Left hindlimb (tissue), 1 donor: ENCODE measurements around the gene TTC1.
"Not testable (repeated sequence)": the region's sequence is repeated elsewhere in the genome, so short reads cannot be mapped to it uniquely, and the experiment has no call there.

ENCODE experiments used
- DNase-seq: peaks from one replicate; pipeline ENCODE4 v3.0.0-alpha.2; 2018

Gene TTC1

DNA sequence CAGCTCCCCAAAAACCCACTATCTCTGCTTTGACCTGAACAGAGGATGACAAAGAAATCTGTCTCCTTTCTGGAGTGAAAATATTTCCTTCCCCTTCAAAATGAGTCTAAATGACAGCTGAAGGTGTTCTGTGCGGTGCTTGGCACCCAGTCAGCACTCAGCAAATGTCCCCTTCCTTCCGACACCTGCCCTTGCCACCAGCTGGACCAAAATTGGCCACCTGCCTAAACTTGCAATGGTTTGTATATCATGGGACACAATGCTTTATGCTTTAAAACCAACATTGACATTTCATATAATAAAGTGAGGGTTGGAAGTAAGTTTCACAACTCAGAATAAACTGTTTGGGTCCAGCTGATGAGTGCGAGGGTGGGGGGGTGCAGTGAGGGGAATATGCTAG, 7.5 kb upstream of the TTC1 start:
- no peak for DNase-seq

DNA sequence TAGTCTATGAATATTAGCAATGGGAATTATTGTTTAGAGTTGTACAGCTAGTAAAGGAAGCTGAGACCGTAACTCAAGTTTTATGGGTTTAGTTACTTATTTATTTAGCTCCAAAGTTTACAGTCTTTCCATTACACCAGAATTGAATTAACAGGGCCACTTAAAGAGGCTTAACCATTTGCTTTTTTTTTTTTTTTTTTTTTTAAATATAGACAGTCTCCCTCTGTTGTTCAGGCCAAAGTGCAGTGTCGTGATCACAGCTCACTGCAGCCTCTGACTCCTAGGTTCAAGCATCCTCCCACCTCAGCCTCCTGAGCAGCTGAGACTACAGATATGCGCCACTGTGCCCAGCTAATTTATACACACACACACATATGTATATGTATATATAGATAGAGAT, 1.4 kb upstream of the TTC1 start:
- no peak for DNase-seq

DNA sequence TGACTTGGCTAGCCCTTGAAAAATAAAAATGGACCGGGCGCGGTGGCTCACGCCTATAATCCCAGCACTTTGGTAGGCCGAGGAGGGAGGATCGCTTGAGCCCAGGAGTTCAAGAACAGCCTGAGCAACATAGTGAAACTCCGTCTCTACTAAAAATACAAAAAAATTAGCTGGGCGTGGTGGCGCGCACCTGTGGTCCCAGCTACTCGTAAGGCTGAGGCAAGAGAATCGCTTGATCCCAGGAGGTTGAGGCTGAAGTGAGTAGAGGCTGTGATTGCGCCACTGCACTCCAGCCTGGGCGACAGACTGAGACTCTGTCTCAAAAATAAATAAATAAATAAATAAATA, 436 bp upstream of the TTC1 start:
- not testable (repeated sequence) for DNase-seq

DNA sequence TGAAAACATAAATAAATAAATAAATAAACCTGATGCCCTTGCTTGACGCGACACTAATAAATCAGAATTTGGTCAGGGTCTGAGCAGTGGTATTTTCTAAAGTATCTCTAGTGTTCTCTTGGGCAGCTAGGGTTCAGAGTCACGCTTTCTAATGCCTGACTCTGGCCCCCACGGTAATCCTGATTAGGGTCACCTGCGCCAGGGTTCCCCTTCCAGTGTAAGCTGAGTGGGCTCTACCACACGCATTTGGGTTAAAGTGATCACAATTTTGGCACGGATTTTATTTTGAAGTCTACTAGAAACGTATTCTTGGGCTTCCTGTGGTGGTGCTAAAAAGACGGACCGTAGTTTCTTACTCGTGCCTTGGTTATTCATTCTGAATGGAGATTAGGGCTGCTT, 651 bp downstream of the TTC1 start:
- no peak for DNase-seq

DNA sequence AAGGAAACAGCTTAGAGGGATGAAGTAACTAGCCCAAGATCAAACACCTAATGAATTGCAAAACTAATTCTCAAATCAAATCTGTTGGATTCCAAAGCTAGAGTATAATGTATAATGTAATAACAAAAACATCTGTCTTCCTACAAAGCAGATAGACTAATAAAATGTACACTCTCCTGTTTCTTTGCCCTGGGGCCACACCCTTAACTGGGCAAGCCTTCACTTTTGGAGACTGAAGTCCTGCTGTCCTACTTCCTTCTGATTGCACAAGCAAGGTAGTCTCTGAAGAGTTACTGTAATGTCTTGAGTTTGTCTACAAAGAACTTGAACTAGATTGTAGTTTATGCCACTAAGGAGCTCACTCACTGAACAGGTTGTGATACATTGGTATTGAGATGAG, 2.5 kb downstream of the TTC1 start:
- no peak for DNase-seq

DNA sequence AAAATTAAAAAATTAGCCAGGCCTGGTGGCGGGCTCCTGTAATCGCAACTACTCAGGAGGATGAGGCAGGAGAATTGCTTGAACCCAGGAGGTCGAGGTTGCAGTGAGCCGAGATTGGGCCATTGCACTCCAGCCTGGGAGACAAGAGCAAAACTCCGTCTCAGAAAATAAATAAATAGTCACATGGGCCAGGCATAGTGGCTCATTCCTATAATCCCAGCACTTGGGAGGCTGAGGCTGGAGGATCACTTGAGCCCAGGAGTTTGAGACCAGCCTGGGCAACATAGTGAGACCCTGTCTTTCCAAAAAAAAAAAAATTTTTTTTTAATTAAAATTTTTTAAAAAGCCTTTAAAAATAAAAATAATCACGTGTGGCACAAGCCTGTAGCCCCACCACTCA, 5.3 kb downstream of the TTC1 start:
- DNase-seq = not testable (repeated sequence)

DNA sequence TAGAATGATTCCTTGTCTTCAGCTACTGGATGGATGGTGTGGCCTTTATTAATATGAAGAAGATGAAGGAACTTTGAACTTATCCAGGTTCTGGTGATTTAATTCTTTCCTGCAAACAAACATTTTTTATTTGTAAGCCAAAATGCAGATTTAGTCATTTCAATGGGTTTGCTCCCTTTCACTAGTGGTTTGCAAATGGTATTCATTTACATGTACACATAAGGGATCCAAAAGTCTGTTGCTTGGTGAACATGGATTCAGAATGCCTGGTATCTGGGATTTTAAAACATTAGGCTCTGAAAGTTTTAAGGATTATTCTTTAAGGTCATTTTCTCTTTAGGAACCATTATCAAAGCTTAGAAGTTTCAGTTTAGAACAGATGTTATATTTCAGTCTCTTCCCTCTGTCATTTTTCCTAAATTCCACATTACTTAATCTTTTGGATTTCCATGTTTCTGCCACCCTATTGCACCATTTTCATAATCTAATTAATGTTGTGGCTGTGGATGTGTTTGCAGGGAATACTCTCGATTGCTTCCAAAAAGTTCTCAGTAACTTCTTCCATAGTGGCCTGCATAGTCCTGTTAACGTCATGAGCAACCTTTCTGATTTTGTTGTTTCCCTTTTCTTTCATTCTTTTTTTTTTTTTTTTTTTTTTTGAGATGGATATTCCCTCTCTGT, 10.1 kb downstream of the TTC1 start:
- DNase-seq = no peak

DNA sequence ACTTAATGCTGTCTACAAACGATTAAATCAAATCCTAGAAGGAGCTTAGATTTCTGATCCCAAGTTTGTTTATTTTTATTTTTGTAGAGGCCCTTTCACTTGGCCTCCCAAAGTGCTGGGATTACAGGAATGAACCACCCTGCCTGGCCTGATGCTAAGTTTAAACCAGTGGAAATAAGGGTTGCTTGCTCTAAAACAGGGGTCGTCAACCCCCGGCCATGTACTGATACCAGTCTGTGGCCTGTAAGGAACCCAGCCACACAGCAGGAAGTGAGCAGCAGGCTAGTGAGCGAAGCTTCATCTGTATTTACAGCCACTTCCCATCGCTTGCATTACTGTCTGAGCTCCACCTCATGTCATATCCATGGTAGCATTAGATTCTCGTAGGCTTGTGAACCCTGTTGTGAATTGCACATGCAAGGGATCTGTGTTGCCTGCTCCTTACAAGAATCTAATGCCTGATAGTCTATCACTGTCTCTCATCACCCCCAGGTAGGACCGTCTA, 11.4 kb downstream of the TTC1 start:
- no peak for DNase-seq

DNA sequence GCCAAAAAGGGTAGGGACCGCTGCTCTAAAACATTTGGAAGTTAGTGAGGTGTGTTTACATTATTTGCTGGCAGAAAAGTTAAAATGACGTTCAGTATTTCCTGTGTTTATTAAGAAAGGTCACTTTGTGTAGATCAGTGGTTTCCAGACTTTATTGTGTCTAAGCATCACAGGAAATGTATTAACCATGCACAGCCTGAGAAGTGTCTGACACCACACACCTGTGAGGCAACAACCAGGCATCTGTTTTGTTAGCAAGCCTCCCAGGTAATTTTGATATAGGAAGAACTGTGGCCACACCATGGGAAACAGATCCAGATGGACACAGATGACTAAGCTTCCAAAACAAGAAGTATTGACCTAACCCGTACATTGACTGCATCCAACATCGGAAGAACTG, 12.0 kb downstream of the TTC1 start:
- DNase-seq = no peak

DNA sequence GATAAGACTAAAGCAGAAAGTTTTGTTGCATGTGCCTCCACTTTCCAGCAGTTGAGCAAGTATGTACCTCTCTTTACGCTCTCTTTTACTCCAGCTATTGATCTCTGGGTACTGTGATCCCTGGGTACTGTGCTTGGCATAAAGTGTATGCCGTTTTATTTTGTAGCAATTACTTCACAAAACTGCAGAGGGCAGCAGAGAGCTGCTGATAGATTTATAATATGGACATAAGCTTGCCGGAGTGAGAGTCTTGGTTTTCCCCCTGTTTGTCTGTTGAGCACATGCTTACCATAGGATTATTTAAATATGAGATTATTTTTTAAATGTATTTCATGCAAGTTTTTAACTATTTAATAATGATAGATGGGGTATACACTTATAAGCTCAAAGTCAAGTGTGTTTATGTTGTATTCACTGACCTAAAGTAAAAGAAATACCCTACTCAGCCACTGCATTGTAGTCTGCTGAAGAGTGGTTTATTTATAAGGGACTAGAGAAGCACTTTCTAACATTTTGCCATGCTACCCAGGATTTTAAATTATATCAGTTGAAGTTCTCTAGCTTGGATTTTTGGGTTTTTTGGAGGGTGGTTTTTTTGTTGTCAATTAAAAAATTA, 13.0 kb downstream of the TTC1 start:
- DNase-seq = no peak

DNA sequence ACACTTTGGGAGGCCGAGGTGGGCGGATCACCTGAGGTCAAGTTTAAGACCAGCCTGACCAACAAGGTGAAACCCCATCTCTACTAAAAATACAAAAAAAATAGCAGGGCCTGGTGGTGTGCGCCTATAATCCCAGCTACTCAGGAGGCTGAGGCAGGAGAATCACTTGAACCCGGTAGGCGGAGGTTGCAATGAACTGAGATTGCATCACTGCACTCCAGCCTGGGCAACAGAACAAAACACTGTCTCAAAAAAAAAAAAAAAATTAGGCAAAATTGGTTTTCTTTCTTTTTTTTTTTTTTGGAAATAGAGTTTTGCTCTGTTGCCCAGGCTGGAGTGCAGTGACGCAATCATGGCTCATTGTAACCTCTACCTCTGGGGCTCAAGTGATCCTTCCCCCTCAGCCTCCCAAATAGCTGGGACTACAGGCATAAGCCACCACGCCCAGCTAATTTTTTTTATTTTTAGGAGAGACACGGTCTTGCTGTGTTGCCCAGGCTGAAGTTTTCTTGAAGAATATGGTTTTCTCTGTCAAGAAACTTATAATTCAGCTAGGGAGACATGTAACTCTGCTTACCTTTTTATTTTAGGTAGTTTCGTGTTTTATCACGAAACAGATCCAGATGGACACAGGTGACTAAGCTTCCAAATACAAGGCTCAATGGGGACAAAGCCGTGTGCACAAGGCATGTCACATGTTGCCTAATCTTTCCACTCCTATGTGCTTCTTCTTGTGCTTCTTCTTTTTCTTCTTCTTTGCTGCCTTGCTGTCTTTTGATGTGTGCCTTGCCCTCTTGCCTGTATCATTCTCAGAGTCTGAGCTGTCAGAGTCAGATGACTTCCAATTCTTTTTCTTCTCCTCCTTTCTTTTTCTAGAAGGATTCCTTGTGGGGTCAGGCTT, 14.3 kb downstream of the TTC1 start:
- no peak for DNase-seq

DNA sequence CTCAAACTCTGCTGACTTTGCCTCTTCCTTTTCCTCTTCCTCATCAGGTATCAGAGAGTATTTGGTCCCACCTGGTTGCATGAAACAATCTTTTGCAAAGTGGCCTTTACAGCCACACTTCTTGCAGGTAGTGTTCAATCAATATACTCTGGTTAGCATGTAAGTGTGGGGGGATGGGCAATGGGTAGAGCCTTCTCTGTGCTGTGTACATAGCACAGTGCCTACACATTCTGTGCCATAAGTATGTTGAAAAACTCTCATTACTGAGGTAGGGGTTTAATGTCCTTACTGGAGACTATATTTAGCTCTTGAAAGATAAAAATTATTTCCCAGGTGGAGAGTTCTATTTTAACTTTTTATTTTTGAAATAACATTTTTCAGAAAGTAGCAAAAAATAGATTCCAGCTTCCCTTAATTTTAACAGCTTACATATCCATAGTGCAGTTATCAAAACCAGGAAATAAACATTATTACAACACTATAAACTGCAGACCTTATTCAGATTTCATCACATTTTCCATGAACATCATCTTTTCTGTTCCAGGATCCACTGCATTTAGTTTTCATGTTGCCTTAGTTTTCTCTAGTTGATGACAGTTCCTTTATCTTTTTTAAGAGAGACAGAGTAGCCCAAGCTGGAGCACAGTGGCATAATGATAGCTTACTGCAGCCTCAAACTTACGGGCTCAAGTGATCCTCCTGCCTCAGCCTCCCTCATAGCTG, 15.1 kb downstream of the TTC1 start:
- no peak for DNase-seq

DNA sequence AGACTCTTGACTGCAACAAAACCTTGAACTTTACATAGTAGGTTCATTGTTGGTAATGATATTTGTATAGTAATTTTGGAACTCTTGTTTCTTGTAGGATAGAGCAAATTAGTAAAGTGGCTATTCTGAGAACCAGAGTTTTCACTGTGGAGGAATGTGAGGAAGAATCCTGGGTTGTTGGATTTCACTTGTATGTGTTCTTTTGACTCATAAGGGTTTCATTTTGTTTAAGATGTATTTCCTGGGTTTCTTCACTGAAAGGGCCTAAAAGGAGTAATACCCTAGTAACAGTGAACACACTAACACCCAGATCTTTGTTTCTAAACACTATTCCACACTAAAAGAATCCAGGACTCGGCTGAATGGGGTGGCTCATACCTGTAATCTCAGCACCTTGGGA, 20.1 kb downstream of the TTC1 start:
- DNase-seq = no peak

DNA sequence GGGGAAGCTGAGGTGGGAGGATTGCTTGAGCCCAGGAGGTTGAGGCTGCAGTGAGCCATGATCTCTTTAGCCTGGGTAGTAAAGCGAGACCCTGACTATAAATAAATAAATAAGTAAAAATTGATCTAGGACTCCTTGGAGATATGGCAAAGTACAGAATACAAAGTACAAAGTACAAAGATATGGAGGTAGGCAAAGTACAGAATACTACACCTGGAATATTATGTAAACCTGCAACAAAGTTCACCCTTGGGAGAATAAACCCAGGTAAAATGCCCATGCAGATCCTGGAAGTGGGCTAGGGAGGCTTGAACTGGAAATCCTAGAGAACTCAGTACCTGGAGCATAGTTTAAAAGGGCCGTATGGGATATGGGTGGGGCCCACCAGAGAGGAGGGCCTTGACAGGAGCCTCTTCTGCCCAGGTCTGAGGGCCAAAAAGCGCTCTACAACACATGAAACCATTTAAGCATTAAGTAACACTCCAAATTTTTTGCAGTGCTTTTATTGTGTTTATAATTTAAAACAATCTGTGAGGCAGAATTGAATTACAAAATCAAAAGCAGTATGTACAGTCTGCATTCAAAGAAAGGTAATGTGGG, 20.7 kb downstream of the TTC1 start:
- no peak for DNase-seq

DNA sequence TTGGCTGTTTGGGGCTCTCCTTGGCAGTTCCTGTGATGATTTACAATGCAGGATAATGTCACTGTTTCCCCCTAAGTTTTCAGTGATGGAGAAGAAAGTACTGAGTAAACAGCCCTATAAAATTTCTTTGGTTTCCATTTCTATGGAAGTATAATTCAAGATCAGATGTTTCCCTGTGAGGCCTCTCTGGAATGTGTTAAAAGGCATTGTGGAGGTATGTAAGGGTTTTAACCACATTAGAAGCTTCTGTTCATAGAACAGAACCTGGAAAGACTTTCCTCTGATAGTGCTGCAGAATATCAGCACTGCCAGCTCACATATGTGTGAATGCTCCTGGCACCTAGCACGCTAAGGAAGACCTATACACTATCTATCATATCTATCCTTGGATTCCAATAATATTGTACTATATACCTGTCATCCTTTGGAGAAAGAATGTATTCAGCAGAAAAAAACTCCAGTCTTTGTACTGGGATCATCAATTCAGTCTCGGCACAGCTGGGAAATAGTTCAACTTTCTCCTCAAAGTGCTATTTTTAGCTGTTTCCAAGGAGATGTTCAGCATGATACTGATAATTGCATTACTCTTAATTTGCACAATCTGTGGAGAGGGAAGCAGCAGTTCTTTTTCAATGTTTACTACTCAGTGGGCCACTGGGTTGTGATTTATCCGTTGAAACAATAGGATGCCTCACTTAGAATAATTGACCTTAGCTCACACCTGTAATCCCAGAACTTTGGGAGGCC, 21.9 kb downstream of the TTC1 start:
- no peak for DNase-seq

DNA sequence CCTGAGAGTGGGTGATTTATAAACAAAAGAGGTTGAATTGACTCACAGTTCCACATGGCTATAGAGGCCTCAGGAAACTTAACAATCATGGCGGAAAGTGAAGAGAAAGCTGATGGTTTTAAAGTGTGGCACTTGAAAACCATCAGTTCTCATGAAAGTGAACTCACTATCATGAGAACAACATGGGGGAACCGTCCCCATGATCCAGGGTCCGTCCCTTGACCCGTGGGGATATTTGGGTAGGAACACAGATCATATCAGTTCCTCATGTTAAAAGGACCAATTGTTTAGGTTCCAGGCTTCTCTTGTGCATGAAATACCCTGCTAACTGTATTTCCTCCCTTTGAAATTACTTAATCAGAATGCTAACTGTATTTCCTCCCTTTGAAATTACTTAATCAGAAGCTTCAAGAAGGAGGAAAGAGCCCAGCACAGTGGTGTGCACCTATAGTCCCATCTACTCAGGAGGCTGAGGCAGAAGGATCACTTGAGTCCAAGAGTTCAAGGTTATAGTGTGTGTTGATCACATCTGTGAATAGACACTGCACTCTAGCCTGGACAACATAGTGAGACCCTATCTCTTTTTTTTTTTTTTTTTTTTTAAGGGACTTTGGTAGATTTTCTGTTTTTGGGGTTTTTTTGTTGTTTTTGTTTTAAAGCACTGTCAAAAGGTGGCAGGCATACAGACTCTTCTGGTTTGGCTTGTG, 24.8 kb downstream of the TTC1 start:
- DNase-seq = no peak

DNA sequence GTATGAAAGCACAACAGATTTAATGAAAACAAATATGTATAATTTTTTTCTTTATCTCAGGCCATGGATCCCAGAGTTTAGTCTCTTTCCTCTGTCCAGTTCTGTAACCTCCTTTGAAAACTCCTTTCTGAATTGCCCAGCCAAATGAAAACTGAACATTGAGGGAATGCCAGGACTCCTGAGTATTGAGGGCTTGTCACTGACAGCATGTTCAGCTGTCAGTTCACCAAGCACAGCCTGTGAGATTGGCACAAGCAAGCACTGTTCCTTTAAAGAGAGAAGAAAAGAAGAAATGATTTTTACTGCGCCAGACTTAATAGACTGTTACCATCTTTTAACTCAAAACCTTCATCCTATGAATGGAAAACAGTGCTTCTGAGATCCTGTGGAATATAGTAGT, 27.3 kb downstream of the TTC1 start:
- no peak for DNase-seq

DNA sequence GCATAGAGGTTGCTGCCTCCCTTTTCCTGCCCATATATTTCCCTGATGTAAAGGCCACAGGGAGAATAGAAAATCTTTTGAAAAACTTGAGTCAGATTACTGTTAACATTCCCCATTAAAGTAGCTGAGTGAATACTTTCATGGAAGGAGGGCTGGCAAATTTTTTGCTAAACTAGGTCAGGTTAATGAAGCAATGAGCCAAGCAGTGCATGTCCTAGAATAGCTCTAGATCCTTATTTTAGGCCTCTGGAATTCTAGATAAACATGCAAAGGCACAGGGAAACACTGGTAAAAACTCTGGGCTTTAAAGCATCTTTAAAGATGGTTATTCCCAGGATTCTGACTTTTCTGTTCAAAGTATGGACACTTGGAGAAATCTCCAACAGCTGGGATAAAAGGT, 27.9 kb downstream of the TTC1 start:
- no peak for DNase-seq

DNA sequence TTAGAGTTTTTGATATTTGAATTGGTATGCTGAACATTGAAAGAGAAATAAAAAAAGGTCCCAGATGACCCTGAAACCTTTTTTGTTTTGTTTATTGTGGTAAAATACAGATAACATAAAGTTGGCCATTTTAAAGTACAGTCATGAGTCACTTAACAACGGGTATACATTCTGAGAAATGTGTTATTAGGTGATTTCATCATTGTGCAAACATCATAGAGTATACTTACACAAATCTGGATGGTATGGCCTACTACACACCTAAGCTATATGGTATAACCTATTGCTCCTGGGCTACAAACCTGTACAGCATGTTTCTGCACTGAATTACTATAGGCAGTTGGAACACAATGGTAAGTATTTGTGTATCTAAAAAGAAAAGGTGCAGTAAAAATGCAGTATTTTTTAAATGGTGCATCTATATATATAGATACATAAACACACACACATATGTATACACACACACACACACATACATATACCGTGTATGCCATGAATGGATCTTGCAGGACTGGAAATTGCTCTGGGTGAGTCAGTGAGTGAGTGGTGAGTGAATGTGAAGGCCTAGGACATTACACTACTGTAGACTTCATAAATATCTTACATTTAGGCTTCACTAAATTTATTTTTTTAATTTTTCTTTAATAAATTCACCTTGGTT, 31.0 kb downstream of the TTC1 start:
- no peak for DNase-seq

DNA sequence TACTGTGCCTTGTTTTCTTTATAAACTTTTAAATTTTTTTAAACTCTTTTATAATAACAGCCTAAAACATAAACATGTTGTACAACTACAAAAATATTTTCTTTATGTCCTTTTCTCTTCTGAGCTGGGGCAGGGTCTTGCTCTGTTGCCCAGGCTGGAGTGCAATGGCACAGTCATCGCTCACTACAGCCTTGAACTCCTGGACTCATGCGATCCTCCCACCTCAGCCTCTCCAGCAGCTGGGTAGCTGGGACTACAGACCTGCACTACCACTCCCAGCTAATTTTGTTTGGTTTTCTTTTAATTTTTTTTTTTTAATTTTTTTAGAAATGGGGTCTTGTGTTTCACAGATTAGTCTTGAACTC, 31.5 kb downstream of the TTC1 start:
- DNase-seq = no peak

DNA sequence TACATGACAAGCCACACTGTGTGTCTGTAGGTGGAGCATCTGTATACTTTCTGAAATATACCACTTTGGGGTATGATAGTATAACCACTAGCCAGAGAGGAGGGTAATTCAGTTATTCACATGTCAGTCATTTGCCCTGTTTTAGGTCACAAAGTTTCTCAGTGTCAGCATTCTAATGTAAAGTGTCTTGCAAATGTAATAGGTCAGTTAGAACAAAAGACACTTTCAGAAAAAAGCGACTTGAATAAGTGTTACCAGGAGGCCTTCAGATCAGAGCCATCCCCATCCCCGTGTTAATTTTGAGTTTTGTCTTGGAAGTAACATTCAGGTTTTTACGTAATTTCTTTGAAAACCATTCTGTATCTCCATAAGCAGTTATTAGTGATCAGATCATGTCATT, 33.7 kb downstream of the TTC1 start:
- no peak for DNase-seq
